Measurements from ENCODE around the gene SPARC. TPM values are rescaled to one million over a fixed set of nuclear protein-coding genes. Genes with fewer than 3 reads are reported as not detected.
A peak's percentile ranks its signal among the peaks of the same experiment; 100 is the strongest.

SPARC gene
- total RNA-seq, 1 donor from 2014 or later, result 273 TPM

DNA sequence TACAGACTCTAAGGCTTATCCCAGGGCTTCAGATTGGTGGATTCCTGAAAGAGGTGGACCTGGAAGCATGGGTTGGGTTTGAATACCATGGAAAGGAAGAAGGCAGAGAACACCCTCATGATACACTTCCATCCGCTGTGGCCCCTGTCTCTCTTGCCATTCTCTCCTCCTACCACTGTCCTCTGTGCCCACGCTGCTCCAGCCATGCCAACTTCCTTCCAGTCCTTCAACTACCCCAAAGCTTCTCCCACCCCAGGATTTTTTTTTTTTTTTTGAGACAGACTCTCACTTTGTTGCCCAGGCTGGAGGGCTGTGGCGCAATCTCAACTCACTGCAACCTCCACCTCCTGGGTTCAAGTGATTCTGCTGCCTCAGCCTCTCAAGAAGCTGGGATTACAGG, 1.7 kb upstream of the SPARC start:
- no peaks in the 10 kb centered on the region for H3K27me3 ChIP-seq
- H3K36me3 ChIP-seq, result no peaks in the 10 kb centered on the region
- TF ChIP-seq POLR2AphosphoS5 (IDR thresholded peaks at IDR 0.05; ENCODE audit: insufficient read depth in 1 of 2, low read depth in 1 of 2) (no peak), POLR2A (IDR thresholded peaks at IDR 0.05) (no peak)
- TF ChIP-seq, protein P1, sequence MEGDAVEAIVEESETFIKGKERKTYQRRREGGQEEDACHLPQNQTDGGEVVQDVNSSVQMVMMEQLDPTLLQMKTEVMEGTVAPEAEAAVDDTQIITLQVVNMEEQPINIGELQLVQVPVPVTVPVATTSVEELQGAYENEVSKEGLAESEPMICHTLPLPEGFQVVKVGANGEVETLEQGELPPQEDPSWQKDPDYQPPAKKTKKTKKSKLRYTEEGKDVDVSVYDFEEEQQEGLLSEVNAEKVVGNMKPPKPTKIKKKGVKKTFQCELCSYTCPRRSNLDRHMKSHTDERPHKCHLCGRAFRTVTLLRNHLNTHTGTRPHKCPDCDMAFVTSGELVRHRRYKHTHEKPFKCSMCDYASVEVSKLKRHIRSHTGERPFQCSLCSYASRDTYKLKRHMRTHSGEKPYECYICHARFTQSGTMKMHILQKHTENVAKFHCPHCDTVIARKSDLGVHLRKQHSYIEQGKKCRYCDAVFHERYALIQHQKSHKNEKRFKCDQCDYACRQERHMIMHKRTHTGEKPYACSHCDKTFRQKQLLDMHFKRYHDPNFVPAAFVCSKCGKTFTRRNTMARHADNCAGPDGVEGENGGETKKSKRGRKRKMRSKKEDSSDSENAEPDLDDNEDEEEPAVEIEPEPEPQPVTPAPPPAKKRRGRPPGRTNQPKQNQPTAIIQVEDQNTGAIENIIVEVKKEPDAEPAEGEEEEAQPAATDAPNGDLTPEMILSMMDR (IDR thresholded peaks at IDR 0.05), result no peak
- H3K9me3 ChIP-seq, result no peaks in the 10 kb centered on the region
- H3K4me3 ChIP-seq, result no peak overlapping the region
- intact Hi-C loops (cut with DNase I), result no loop called here
- peaks cover 32% of the 10 kb centered on the region for H3K4me1 ChIP-seq
- peak overlapping the region; percentile 94 for H3K27ac ChIP-seq
- no peak for DNase-seq (ENCODE audit: extremely low spot score in 2 of 2)

GRCh38 chr5:151685749-151686673, 704 bp downstream of the SPARC start:
- no peaks in the 10 kb centered on the region for H3K27me3 ChIP-seq
- H3K27ac ChIP-seq, result peak overlapping the region; percentile 94
- intact Hi-C loops (cut with DNase I), result no loop called here
- TF ChIP-seq POLR2AphosphoS5 (IDR thresholded peaks at IDR 0.05; ENCODE audit: insufficient read depth in 1 of 2, low read depth in 1 of 2), result no peak
- TF ChIP-seq, protein P1 (IDR thresholded peaks at IDR 0.05), result no peak
- TF ChIP-seq POLR2A (IDR thresholded peaks at IDR 0.05), result no peak
- peaks cover 50% of the 10 kb centered on the region for H3K4me1 ChIP-seq
- H3K9me3 ChIP-seq, result no peaks in the 10 kb centered on the region
- no peak for DNase-seq (ENCODE audit: extremely low spot score in 2 of 2)
- peak overlapping the region; percentile 76 to 77 for H3K4me3 ChIP-seq
- no peaks in the 10 kb centered on the region for H3K36me3 ChIP-seq

DNA sequence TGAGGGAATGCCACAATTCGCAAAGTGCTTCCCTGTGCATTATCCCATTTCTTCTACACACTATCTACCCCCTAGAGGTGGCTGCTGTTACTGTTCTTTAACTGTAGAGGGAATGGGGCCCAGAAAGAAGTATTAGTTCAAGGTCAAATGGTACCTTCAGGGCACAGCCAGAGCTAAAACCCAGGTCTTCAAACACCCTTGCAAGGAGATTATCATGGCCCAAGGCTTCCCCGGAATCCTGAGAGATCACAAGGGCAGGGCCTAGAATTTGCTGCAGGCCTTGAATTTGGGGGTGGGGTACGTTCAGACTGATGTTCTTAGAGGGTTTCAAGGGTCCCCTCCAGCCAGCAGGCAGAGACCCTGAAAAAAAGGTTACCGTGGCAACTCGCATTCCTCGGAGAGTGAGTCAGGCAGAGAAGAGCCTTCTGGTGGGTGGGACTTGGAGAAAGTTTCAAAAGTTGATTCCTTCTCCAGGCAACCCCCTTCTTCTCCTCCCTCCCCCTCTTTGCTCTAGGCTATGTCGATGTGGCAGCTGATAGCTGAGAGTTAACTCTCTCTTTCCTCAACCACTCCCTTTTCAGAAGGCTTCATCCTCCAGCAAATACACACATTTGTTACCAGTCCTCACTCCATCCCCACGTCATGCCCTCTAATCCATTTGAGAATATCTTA, 1.9 kb downstream of the SPARC start:
- Histone ChIP-seq H3K27me3 (no peaks in the 10 kb centered on the region), H3K4me1 (peaks cover 62% of the 10 kb centered on the region), H3K36me3 (no peaks in the 10 kb centered on the region), H3K9me3 (no peaks in the 10 kb centered on the region), H3K27ac (peak overlapping the region; percentile 94), H3K4me3 (peak overlapping the region; percentile 76 to 77)
- intact Hi-C loops (cut with DNase I), result no loop called here
- TF ChIP-seq POLR2AphosphoS5 (IDR thresholded peaks at IDR 0.05; ENCODE audit: insufficient read depth in 1 of 2, low read depth in 1 of 2), result peak; percentile 33 to 64
- peak in 1 of 2 donors; percentile 41 for TF ChIP-seq POLR2A (IDR thresholded peaks at IDR 0.05)
- TF ChIP-seq, protein P1 (IDR thresholded peaks at IDR 0.05), result peak in 1 of 3 experiments; percentile 13
- DNase-seq (ENCODE audit: extremely low spot score in 2 of 2), result no peak

GRCh38 chr5:151683986-151684588, 2.6 kb downstream of the SPARC start:
- Histone ChIP-seq H3K4me3 (peak overlapping the region; percentile 8 to 76), H3K36me3 (no peaks in the 10 kb centered on the region), H3K9me3 (no peaks in the 10 kb centered on the region), H3K27me3 (no peaks in the 10 kb centered on the region), H3K4me1 (peaks cover 70% of the 10 kb centered on the region), H3K27ac (peak overlapping the region; percentile 94)
- DNase-seq (ENCODE audit: extremely low spot score in 2 of 2), result no peak
- TF ChIP-seq POLR2AphosphoS5 (IDR thresholded peaks at IDR 0.05; ENCODE audit: insufficient read depth in 1 of 2, low read depth in 1 of 2), result no peak
- intact Hi-C loops (cut with DNase I), result no loop called here

DNA sequence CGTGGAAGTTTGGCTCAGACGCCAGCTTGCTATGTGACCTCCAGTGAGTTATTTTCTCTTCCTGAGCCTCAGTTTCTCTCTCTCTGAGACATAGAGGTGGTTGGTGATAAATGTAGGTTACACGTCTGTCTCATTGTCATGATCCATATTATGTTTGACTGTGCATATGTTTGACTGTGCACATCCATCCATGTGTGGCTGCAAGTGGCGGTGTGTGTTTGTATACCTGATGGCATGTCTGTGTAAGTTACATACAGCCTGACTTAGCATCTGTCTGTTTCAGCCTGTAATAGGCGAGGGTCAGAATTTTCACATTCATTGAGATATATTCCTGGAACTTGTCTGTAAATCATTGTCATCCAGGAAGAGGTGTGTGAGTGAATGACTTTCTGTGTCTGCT, 3.3 kb downstream of the SPARC start:
- no peaks in the 10 kb centered on the region for H3K27me3 ChIP-seq
- intact Hi-C loops (cut with DNase I), result no loop called here

More for the DNA sequence above, 3.3 kb downstream of the SPARC start:
- Histone ChIP-seq H3K4me1 (peaks cover 76% of the 10 kb centered on the region), H3K4me3 (peak overlapping the region; percentile 19 to 76), H3K36me3 (no peaks in the 10 kb centered on the region), H3K27ac (peak overlapping the region; percentile 94), H3K9me3 (no peaks in the 10 kb centered on the region)
- TF ChIP-seq POLR2AphosphoS5 (IDR thresholded peaks at IDR 0.05; ENCODE audit: insufficient read depth in 1 of 2, low read depth in 1 of 2) (no peak), POLR2A (IDR thresholded peaks at IDR 0.05) (no peak)
- TF ChIP-seq, protein P1 (IDR thresholded peaks at IDR 0.05), result no peak
- DNase-seq (ENCODE audit: extremely low spot score in 2 of 2), result no peak
